ENCODE data around the gene NFKBIA. TPM values are rescaled to one million over a fixed set of nuclear protein-coding genes. Genes with fewer than 3 reads are reported as not detected.

NFKBIA gene
- total and polyA plus RNA-seq, 2 of the 8 experiments (the other 6 are each of a cell fraction or from before 2014, with no cell fraction given), result 25.9 to 49.7 TPM

DNA sequence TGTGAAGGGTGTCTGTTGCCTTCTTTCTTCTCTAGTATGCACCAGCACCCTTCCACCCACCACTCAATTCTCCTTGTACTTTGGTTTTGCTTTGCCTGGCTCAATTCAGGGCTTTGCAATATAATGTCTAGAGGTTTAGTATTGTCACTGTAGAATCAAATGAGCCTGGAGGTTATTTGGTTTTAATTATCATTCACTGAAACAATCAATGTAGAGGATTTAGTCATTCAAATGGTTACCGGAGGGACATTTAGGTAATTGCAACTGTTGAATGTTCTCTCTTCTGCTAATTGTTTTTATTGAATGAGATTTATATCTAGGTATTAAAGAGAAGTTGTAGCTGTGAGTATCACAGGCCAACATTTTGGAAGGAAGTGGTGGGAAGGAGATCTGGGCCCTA lies 29.3 kb upstream of the NFKBIA start (continued):
- TF ChIP-seq, protein P1, sequence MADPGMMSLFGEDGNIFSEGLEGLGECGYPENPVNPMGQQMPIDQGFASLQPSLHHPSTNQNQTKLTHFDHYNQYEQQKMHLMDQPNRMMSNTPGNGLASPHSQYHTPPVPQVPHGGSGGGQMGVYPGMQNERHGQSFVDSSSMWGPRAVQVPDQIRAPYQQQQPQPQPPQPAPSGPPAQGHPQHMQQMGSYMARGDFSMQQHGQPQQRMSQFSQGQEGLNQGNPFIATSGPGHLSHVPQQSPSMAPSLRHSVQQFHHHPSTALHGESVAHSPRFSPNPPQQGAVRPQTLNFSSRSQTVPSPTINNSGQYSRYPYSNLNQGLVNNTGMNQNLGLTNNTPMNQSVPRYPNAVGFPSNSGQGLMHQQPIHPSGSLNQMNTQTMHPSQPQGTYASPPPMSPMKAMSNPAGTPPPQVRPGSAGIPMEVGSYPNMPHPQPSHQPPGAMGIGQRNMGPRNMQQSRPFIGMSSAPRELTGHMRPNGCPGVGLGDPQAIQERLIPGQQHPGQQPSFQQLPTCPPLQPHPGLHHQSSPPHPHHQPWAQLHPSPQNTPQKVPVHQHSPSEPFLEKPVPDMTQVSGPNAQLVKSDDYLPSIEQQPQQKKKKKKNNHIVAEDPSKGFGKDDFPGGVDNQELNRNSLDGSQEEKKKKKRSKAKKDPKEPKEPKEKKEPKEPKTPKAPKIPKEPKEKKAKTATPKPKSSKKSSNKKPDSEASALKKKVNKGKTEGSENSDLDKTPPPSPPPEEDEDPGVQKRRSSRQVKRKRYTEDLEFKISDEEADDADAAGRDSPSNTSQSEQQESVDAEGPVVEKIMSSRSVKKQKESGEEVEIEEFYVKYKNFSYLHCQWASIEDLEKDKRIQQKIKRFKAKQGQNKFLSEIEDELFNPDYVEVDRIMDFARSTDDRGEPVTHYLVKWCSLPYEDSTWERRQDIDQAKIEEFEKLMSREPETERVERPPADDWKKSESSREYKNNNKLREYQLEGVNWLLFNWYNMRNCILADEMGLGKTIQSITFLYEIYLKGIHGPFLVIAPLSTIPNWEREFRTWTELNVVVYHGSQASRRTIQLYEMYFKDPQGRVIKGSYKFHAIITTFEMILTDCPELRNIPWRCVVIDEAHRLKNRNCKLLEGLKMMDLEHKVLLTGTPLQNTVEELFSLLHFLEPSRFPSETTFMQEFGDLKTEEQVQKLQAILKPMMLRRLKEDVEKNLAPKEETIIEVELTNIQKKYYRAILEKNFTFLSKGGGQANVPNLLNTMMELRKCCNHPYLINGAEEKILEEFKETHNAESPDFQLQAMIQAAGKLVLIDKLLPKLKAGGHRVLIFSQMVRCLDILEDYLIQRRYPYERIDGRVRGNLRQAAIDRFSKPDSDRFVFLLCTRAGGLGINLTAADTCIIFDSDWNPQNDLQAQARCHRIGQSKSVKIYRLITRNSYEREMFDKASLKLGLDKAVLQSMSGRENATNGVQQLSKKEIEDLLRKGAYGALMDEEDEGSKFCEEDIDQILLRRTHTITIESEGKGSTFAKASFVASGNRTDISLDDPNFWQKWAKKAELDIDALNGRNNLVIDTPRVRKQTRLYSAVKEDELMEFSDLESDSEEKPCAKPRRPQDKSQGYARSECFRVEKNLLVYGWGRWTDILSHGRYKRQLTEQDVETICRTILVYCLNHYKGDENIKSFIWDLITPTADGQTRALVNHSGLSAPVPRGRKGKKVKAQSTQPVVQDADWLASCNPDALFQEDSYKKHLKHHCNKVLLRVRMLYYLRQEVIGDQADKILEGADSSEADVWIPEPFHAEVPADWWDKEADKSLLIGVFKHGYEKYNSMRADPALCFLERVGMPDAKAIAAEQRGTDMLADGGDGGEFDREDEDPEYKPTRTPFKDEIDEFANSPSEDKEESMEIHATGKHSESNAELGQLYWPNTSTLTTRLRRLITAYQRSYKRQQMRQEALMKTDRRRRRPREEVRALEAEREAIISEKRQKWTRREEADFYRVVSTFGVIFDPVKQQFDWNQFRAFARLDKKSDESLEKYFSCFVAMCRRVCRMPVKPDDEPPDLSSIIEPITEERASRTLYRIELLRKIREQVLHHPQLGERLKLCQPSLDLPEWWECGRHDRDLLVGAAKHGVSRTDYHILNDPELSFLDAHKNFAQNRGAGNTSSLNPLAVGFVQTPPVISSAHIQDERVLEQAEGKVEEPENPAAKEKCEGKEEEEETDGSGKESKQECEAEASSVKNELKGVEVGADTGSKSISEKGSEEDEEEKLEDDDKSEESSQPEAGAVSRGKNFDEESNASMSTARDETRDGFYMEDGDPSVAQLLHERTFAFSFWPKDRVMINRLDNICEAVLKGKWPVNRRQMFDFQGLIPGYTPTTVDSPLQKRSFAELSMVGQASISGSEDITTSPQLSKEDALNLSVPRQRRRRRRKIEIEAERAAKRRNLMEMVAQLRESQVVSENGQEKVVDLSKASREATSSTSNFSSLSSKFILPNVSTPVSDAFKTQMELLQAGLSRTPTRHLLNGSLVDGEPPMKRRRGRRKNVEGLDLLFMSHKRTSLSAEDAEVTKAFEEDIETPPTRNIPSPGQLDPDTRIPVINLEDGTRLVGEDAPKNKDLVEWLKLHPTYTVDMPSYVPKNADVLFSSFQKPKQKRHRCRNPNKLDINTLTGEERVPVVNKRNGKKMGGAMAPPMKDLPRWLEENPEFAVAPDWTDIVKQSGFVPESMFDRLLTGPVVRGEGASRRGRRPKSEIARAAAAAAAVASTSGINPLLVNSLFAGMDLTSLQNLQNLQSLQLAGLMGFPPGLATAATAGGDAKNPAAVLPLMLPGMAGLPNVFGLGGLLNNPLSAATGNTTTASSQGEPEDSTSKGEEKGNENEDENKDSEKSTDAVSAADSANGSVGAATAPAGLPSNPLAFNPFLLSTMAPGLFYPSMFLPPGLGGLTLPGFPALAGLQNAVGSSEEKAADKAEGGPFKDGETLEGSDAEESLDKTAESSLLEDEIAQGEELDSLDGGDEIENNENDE (IDR thresholded peaks at IDR 0.05; ENCODE audit: insufficient replicate concordance, low read length), result no peak

Data from H1 (cell line).